Heart left ventricle (tissue), 16 donors: Measurements from ENCODE around the gene EIF5A. TPM values are rescaled to one million over a fixed set of nuclear protein-coding genes. Genes with fewer than 3 reads are reported as not detected.
"Not testable (repeated sequence)": the region's sequence is repeated elsewhere in the genome, so short reads cannot be mapped to it uniquely, and the experiment has no call there.

Experiments used
- ATAC-seq, 4 donors: fragments of 200-7000 bp; cut with Tn5 transposase; one replicate each; pipeline ENCODE4 v1.9.1; 2020 to 2022; ENCODE audit warnings: moderate library complexity in 4 of 4, mild to moderate bottlenecking in 3 of 4, moderate number of reproducible peaks in 1 of 4
- DNase-seq, 5 donors: peaks; one replicate each; pipeline ENCODE4 v3.0.0-alpha.2; 2020
- H3K27ac ChIP-seq, 12 donors: fragments of 200-600 bp; sonication (generic) in 4 of 12; one replicate each; pipeline versions ENCODE4 v1.5.0 to v1.8.0; 2016 to 2022; ENCODE audit warnings: mild to moderate bottlenecking in 2 of 12
- H3K27me3 ChIP-seq, 9 donors: fragments of 200-600 bp; sonication (generic) in 2 of 9; one replicate each; pipeline versions ENCODE4 v1.5.1 to v1.8.0; 2016 to 2022; ENCODE audit warnings: mild to moderate bottlenecking in 3 of 9
- H3K36me3 ChIP-seq, 9 donors: fragments of 200-600 bp; sonication (generic) in 2 of 9; one replicate each; pipeline versions ENCODE4 v1.5.0 to v1.8.0; 2018 to 2022; ENCODE audit warnings: mild to moderate bottlenecking in 2 of 9
- H3K4me1 ChIP-seq, 12 donors: fragments of 200-600 bp; sonication (generic) in 4 of 12; one replicate each; pipeline versions ENCODE4 v1.5.0 to v1.8.0; 2016 to 2022; ENCODE audit warnings: mild to moderate bottlenecking in 3 of 12
- H3K4me3 ChIP-seq, 12 donors: fragments of 200-600 bp; sonication (generic) in 4 of 12; one replicate each; pipeline versions ENCODE4 v1.5.0 to v1.8.0; 2017 to 2022; ENCODE audit warnings: mild to moderate bottlenecking in 9 of 12, moderate library complexity in 4 of 12
- H3K9me3 ChIP-seq, 12 donors: fragments of 200-600 bp; sonication (generic) in 4 of 12; one replicate each; pipeline versions ENCODE4 v1.5.0 to v1.8.0; 2016 to 2022; ENCODE audit warnings: mild to moderate bottlenecking in 1 of 12
- CTCF ChIP-seq, 12 donors: fragments of 200-600 bp; sonication (generic) in 4 of 12; IDR thresholded peaks; one replicate each; pipeline versions ENCODE4 v1.5.0 to v1.8.0; 2018 to 2022; ENCODE audit warnings: antibody characterized with exemption in 12 of 12, mild to moderate bottlenecking in 5 of 12
- POLR2A ChIP-seq, 2 donors: fragments of 450-650 bp; IDR thresholded peaks; one replicate each; pipeline ENCODE4 v1.6.1; 2017; ENCODE audit warnings: antibody characterized with exemption in 2 of 2, mild to moderate bottlenecking in 2 of 2, moderate library complexity in 2 of 2
- WGBS, 4 donors: extraction: QIAGEN DNeasy Blood & Tissue Kit in 2 of 4; methylation state at CpG; one replicate each; pipeline versions ENCODE4 v1.1.5 to v1.1.7; 2013 to 2018; 5-methylcytosine and 5-hydroxymethylcytosine counted together
- intact Hi-C, 10 donors: fragments of 100-400 bp; cut with DNase I; formaldehyde crosslinking; loops; one replicate each; pipeline versions ENCODE4 v1.11.1 to v1.14.2; 2022
- polyA plus RNA-seq, 2 donors: library from polyadenylated mRNA; stranded (reverse); fragments of 200-250 nt; gene quantifications; one replicate each; pipeline ENCODE4 v1.2.3, GENCODE V29; 2013
- total RNA-seq, 9 donors: library from RNA; depleted of rRNA in 2 of 9; stranded (reverse); fragments of >200 nt in 2 of 9; fragmentation: NEBNext Ultra II Directional in 3 of 9; extraction: Animal tissue kit (Norgen Biotek cat#: 25700) in 3 of 9; gene quantifications; one replicate each; pipeline versions ENCODE4 v1.1.0 to v1.2.4, GENCODE V29; 2016 to 2023
- donor health status: ischemic (EF 13 %, LVEDD 7.1; RV severe dilation, severe dysfunction).
- donor health status: healthy with polysubstance abuse.
- donor health status: DM: no; HTN: yes; CAD: no.
- donor health status: DM: no; HTN: no; CAD: no.
- donor health status: ischemic (EF 25% LVEDD 6.9; RV normal size, moderate dysfunction).
- donor health status: ischemic (EF 25% LVEDD 5.7; RV mildly dilated, moderate dysfunction).
- donor health status: healthy.
- donor health status: DM: yes; HTN: yes; CAD: no.
- donor health status: ischemic (EF 35%, LVEDD 5.7; RV mildly dilated, moderate dysfunction).
- donor health status: nonischemic (EF 11% LVEDD 7.7; RV severe dilation, severe dysfunction).
- donor health status: DM: yes; HTN: yes; CAD: no.
- donor health status: PGD.
- donor health status: ischemic (EF 29% LVEDD 5.4; RV normal size, mild dysfunction).
- donor health status: nonischemic (EF 23%, LVEDD 6.1; RV moderate dilation, normal function).

The EIF5A gene
- total and polyA plus RNA-seq, 11 donors, result 120 to 934 (median 268) TPM

GRCh38 chr17:7336240-7337175 is 29.1 kb downstream of the EIF5A start, which contains the start of gene ACAP1:
Gene ACAP1, plus strand, starts transcription at chr17:7336529. Its CDS starts 206 bp downstream, at chr17:7336735.
- H3K27ac ChIP-seq, result peak within 1 kb of the TSS in 1 of 12 donors; percentile 82
- TF ChIP-seq POLR2A (IDR thresholded peaks at IDR 0.05), result no peak
- no peak for TF ChIP-seq CTCF (IDR thresholded peaks at IDR 0.05)
- H3K27me3 ChIP-seq, result peaks cover 0 to 59% (median 5%) of the 10 kb centered on the region in 9 donors
- peaks cover 0 to 31% (median 0%) of the 10 kb centered on the region in 12 donors for H3K4me1 ChIP-seq
- H3K4me3 ChIP-seq, result peak within 1 kb of the TSS in 5 of 12 donors; percentile 9 to 63 (median 12)
- WGBS, 4 donors, result 46 to 57% (median 51%) methylated on average over 14 to 17 of the region's 17 CpGs
- ATAC-seq (peak in 3 of 4 donors; percentile 23 to 67 (median 57)), DNase-seq (peak in 1 of 5 donors; percentile 84)
- H3K36me3 ChIP-seq, result no peaks in the 10 kb centered on the region
- H3K9me3 ChIP-seq, result no peaks in the 10 kb centered on the region
- intact Hi-C loops, result no loop called here

GRCh38 chr17:7337600-7337999 is 30.2 kb downstream of the EIF5A start:
- H3K36me3 ChIP-seq, DNase-seq, intact Hi-C loops, ATAC-seq, H3K9me3 ChIP-seq: not testable (repeated sequence)
- Histone ChIP-seq H3K4me3 (peak overlapping the region in 1 of 12 donors; percentile 63), H3K27me3 (peaks cover 0 to 67% (median 6%) of the 10 kb centered on the region in 9 donors), H3K27ac (peak overlapping the region in 1 of 12 donors; percentile 82), H3K4me1 (peaks cover 0 to 24% (median 0%) of the 10 kb centered on the region in 12 donors)
- WGBS, 4 donors, result 77 to 87% (median 82%) methylated on average over 7 of the region's 7 CpGs

GRCh38 chr17:7340179-7340578 is 32.8 kb downstream of the EIF5A start:
- intact Hi-C loops, result loop anchor here in 3 of 10 donors (10.0 kb wide), 2 partner anchors 55 to 65 kb away; partner anchors contain the start of gene SLC2A4 (in 2 of the 3)
- WGBS, 4 donors, result 69 to 84% (median 77%) methylated on average over 2 of the region's 2 CpGs
- Histone ChIP-seq H3K4me1 (peaks cover 0 to 24% (median 0%) of the 10 kb centered on the region in 12 donors), H3K9me3 (no peaks in the 10 kb centered on the region), H3K27ac (no peak overlapping the region), H3K4me3 (no peak overlapping the region), H3K36me3 (no peaks in the 10 kb centered on the region), H3K27me3 (peaks cover 0 to 53% (median 6%) of the 10 kb centered on the region in 9 donors)
- ATAC-seq (no peak), DNase-seq (no peak)
- no peak for TF ChIP-seq CTCF (IDR thresholded peaks at IDR 0.05)
- no peak for TF ChIP-seq POLR2A (IDR thresholded peaks at IDR 0.05)

- no peak for TF ChIP-seq POLR2A (IDR thresholded peaks at IDR 0.05)
- H3K4me1 ChIP-seq, result peaks cover 0 to 13% (median 0%) of the 10 kb centered on the region in 12 donors
- intact Hi-C loops, result loop anchor here in 3 of 10 donors (10.0 kb wide), 2 partner anchors 57 to 67 kb away; partner anchors contain the start of gene SLC2A4 (in 2 of the 3)
- H3K9me3 ChIP-seq, result no peaks in the 10 kb centered on the region
- peaks cover 0 to 36% (median 0%) of the 10 kb centered on the region in 9 donors for H3K27me3 ChIP-seq
- ATAC-seq (no peak), DNase-seq (no peak)
- no peak overlapping the region for H3K27ac ChIP-seq
- peaks cover 0 to 2% (median 0%) of the 10 kb centered on the region in 9 donors for H3K36me3 ChIP-seq
- 91 to 97% (median 93%) methylated on average over 8 to 13 of the region's 13 CpGs for WGBS, 4 donors
- H3K4me3 ChIP-seq, result no peak overlapping the region
These were observed 34.4 kb downstream of the EIF5A start for GRCh38 chr17:7341842-7342241.

GRCh38 chr17:7343250-7343649 is 35.8 kb downstream of the EIF5A start:
- Histone ChIP-seq H3K4me3 (no peak overlapping the region), H3K4me1 (peaks cover 0 to 6% (median 0%) of the 10 kb centered on the region in 12 donors), H3K27me3 (peaks cover 0 to 32% (median 0%) of the 10 kb centered on the region in 9 donors), H3K36me3 (peaks cover 0 to 8% (median 0%) of the 10 kb centered on the region in 9 donors), H3K27ac (no peak overlapping the region), H3K9me3 (no peaks in the 10 kb centered on the region)
- no peak for TF ChIP-seq POLR2A (IDR thresholded peaks at IDR 0.05)
- no peak for TF ChIP-seq CTCF (IDR thresholded peaks at IDR 0.05)
- no peak for ATAC-seq
- DNase-seq, result no peak
- 73 to 76% (median 74%) methylated on average over 15 of the region's 15 CpGs for WGBS, 4 donors
- intact Hi-C loops, result loop anchor here in 3 of 10 donors (10.0 kb wide), 2 partner anchors 58 to 68 kb away; partner anchors contain the start of gene SLC2A4 (in 2 of the 3)
